Vagina (tissue), 2 donors: ENCODE data around the gene FAM111A. TPM values are rescaled to one million over a fixed set of nuclear protein-coding genes. Genes with fewer than 3 reads are reported as not detected.

Source experiments
- DNase-seq, 2 donors: peaks; one replicate each; pipeline ENCODE4 v3.0.0-alpha.2; 2017; ENCODE audit errors: extremely low spot score in 2 of 2
- H3K27ac ChIP-seq: fragments of 200-600 bp; sonication (generic); one replicate; pipeline ENCODE4 v1.5.1; 2019
- H3K27me3 ChIP-seq: fragments of 200-600 bp; sonication (generic); one replicate; pipeline ENCODE4 v1.5.1; 2019
- H3K36me3 ChIP-seq, 2 donors: fragments of 200-600 bp; sonication (generic); one replicate each; pipeline ENCODE4 v1.5.1; 2017 to 2019
- H3K4me1 ChIP-seq: fragments of 200-600 bp; sonication (generic); one replicate; pipeline ENCODE4 v1.5.1; 2019
- H3K4me3 ChIP-seq, 2 donors: fragments of 200-600 bp; sonication (generic); 1 replicate in 1 of 2; 2 replicates in 1 of 2; pipeline ENCODE4 v1.5.1; 2016 to 2019
- H3K9me3 ChIP-seq: fragments of 200-600 bp; sonication (generic); one replicate; pipeline ENCODE4 v1.5.1; 2019
- CTCF ChIP-seq, 3 experiments: fragments of 450-650 bp in 2 of 3; fragments of 200-600 bp in 1 of 3; sonication (generic) in 1 of 3; IDR thresholded peaks; one replicate each; pipeline ENCODE4 v1.5.1; 2017 to 2019; ENCODE audit warnings: antibody characterized with exemption in 3 of 3, mild to moderate bottlenecking in 2 of 3, moderate library complexity in 2 of 3
- POLR2A ChIP-seq, 2 donors: fragments of 450-650 bp; IDR thresholded peaks; one replicate each; pipeline ENCODE4 v1.6.1; 2017; ENCODE audit warnings: antibody characterized with exemption in 2 of 2, mild to moderate bottlenecking in 2 of 2, moderate library complexity in 2 of 2
- POLR2AphosphoS5 ChIP-seq, 2 donors: sonication (generic); formaldehyde crosslinking; IDR thresholded peaks; one replicate each; pipeline ENCODE4 v1.9.0; 2017; ENCODE audit warnings: antibody characterized with exemption in 2 of 2, mild to moderate bottlenecking in 2 of 2, low read depth in 1 of 2; ENCODE audit not compliant: insufficient read depth in 1 of 2
- intact Hi-C: fragments of 100-400 bp; cut with DNase I; formaldehyde crosslinking; loops from one replicate; pipeline ENCODE4 v1.15.1; 2023
- total RNA-seq: library from RNA; depleted of rRNA; stranded (reverse); fragments of >200 nt; gene quantifications from one replicate; pipeline ENCODE4 v1.2.3, GENCODE V29; 2016

The FAM111A gene
- total RNA-seq, 1 donor from 2014 or later: 51.8 TPM

- Histone ChIP-seq H3K9me3 (no peaks in the 10 kb centered on the region), H3K4me1 (peaks cover 24% of the 10 kb centered on the region), H3K36me3 (no peaks in the 10 kb centered on the region), H3K27me3 (no peaks in the 10 kb centered on the region), H3K27ac (no peak overlapping the region), H3K4me3 (no peak overlapping the region)
- no peak for TF ChIP-seq POLR2AphosphoS5 (IDR thresholded peaks at IDR 0.05; ENCODE audit: insufficient read depth in 1 of 2, low read depth in 1 of 2)
- TF ChIP-seq POLR2A (IDR thresholded peaks at IDR 0.05): no peak
- no peak for TF ChIP-seq CTCF (IDR thresholded peaks at IDR 0.05)
- DNase-seq: no peak
- intact Hi-C loops: loop anchor here (5.0 kb wide), 1 partner anchor 108 kb away; no protein-coding TSS in a partner anchor
Measured at GRCh38 chr11:59174664-59175033, 32.0 kb downstream of the FAM111A start.

- intact Hi-C loops: no loop called here
- H3K9me3 ChIP-seq: no peaks in the 10 kb centered on the region
- peaks cover 24% of the 10 kb centered on the region for H3K4me1 ChIP-seq
- no peak for TF ChIP-seq CTCF (IDR thresholded peaks at IDR 0.05)
- TF ChIP-seq POLR2AphosphoS5 (IDR thresholded peaks at IDR 0.05; ENCODE audit: insufficient read depth in 1 of 2, low read depth in 1 of 2): no peak
- TF ChIP-seq POLR2A (IDR thresholded peaks at IDR 0.05): no peak
- DNase-seq: no peak
- H3K27ac ChIP-seq: no peak overlapping the region
- no peak overlapping the region for H3K4me3 ChIP-seq
- no peaks in the 10 kb centered on the region for H3K27me3 ChIP-seq
- no peaks in the 10 kb centered on the region for H3K36me3 ChIP-seq
Measured at GRCh38 chr11:59175091-59175501, 32.4 kb downstream of the FAM111A start.

- H3K4me1 ChIP-seq: peaks cover 24% of the 10 kb centered on the region
- intact Hi-C loops: no loop called here
- H3K9me3 ChIP-seq: no peaks in the 10 kb centered on the region
- TF ChIP-seq POLR2AphosphoS5 (IDR thresholded peaks at IDR 0.05; ENCODE audit: insufficient read depth in 1 of 2, low read depth in 1 of 2) (no peak), CTCF (IDR thresholded peaks at IDR 0.05) (no peak), POLR2A (IDR thresholded peaks at IDR 0.05) (no peak)
- no peaks in the 10 kb centered on the region for H3K36me3 ChIP-seq
- H3K27me3 ChIP-seq: no peaks in the 10 kb centered on the region
- no peak overlapping the region for H3K27ac ChIP-seq
- no peak overlapping the region for H3K4me3 ChIP-seq
- DNase-seq: no peak
Measured at GRCh38 chr11:59176330-59176729, 33.7 kb downstream of the FAM111A start.

- H3K27me3 ChIP-seq: no peaks in the 10 kb centered on the region
Measured at GRCh38 chr11:59178402-59178801, 35.7 kb downstream of the FAM111A start.

GRCh38 chr11:59179121-59179520 is 36.5 kb downstream of the FAM111A start:
- Histone ChIP-seq H3K27ac (no peak overlapping the region), H3K4me1 (peaks cover 6% of the 10 kb centered on the region), H3K9me3 (no peaks in the 10 kb centered on the region), H3K36me3 (peaks cover 0 to 6% of the 10 kb centered on the region in 2 donors), H3K4me3 (no peak overlapping the region), H3K27me3 (no peaks in the 10 kb centered on the region)
- intact Hi-C loops: no loop called here
- DNase-seq: no peak
- no peak for TF ChIP-seq CTCF (IDR thresholded peaks at IDR 0.05)
- TF ChIP-seq POLR2AphosphoS5 (IDR thresholded peaks at IDR 0.05; ENCODE audit: insufficient read depth in 1 of 2, low read depth in 1 of 2): no peak
- no peak for TF ChIP-seq POLR2A (IDR thresholded peaks at IDR 0.05)

More at GRCh38 chr11:59178402-59178801, 35.7 kb downstream of the FAM111A start:
- Histone ChIP-seq H3K36me3 (peaks cover 0 to 6% of the 10 kb centered on the region in 2 donors), H3K9me3 (no peaks in the 10 kb centered on the region), H3K4me3 (no peak overlapping the region), H3K27ac (no peak overlapping the region), H3K4me1 (peaks cover 13% of the 10 kb centered on the region)
- intact Hi-C loops: no loop called here
- no peak for DNase-seq
- no peak for TF ChIP-seq POLR2A (IDR thresholded peaks at IDR 0.05)
